WTC11 (cell line): ENCODE measurements around the gene CDK4. TPM values are rescaled to one million over a fixed set of nuclear protein-coding genes. Genes with fewer than 3 reads are reported as not detected.

Experiments used
- EMX1 ChIP-seq: fragments of 250-450 bp; sonication (Bioruptor Pico); IDR thresholded peaks from 2 replicates; pipeline ENCODE4 v1.8.0; 2021; ENCODE audit warnings: mild to moderate bottlenecking
- ETV6 ChIP-seq: sonication (generic); formaldehyde crosslinking; IDR thresholded peaks from 2 replicates; pipeline ENCODE4 v1.8.1; 2022; ENCODE audit warnings: mild to moderate bottlenecking, missing genetic modification reagents
- IRF2 ChIP-seq: sonication (generic); formaldehyde crosslinking; IDR thresholded peaks from 2 replicates; pipeline ENCODE4 v1.8.0; 2022; ENCODE audit warnings: low read depth, missing genetic modification reagents, borderline replicate concordance
- JUN ChIP-seq: sonication (generic); formaldehyde crosslinking; IDR thresholded peaks from 2 replicates; pipeline ENCODE4 v1.8.0; 2023; ENCODE audit warnings: mild to moderate bottlenecking, missing genetic modification reagents
- NFE2L1 ChIP-seq: sonication (generic); formaldehyde crosslinking; IDR thresholded peaks from 2 replicates; pipeline ENCODE4 v1.8.1; 2023; ENCODE audit warnings: missing genetic modification reagents
- NR1H2 ChIP-seq: sonication (generic); formaldehyde crosslinking; IDR thresholded peaks from 2 replicates; pipeline ENCODE4 v1.9.0; 2021; ENCODE audit warnings: mild to moderate bottlenecking, moderate library complexity, missing genetic modification reagents
- RELA ChIP-seq: sonication (generic); formaldehyde crosslinking; IDR thresholded peaks from 2 replicates; pipeline ENCODE4 v1.8.1; 2022; ENCODE audit warnings: missing genetic modification reagents, mild to moderate bottlenecking, borderline replicate concordance
- SMAD4 ChIP-seq: sonication (generic); formaldehyde crosslinking; IDR thresholded peaks from 2 replicates; pipeline ENCODE4 v1.8.0; 2022; ENCODE audit warnings: mild to moderate bottlenecking, missing genetic modification reagents
- SOX15 ChIP-seq: fragments of 250-450 bp; sonication (Bioruptor Pico); IDR thresholded peaks from 2 replicates; pipeline ENCODE4 v1.9.0; 2021; ENCODE audit warnings: mild to moderate bottlenecking
- ZNF317 ChIP-seq: sonication (generic); formaldehyde crosslinking; IDR thresholded peaks from 2 replicates; pipeline ENCODE4 v1.8.1; 2023; ENCODE audit warnings: low read depth, mild to moderate bottlenecking, moderate library complexity, missing genetic modification reagents, borderline replicate concordance
- total RNA-seq: library from RNA; stranded (reverse); gene quantifications from 3 replicates; pipeline ENCODE4 v1.2.3, GENCODE V29; 2021
- TF ChIP-seq, protein P1 (sequence below): fragments of 250-450 bp; sonication (Bioruptor Pico); IDR thresholded peaks from 2 replicates; pipeline ENCODE4 v1.9.0; 2021; ENCODE audit warnings: mild to moderate bottlenecking
- TF ChIP-seq, protein P2 (sequence below): sonication (generic); formaldehyde crosslinking; IDR thresholded peaks from 2 replicates; pipeline ENCODE4 v1.8.0; 2022; ENCODE audit warnings: mild to moderate bottlenecking, missing genetic modification reagents
- TF ChIP-seq, protein P3 (sequence below): sonication (generic); formaldehyde crosslinking; IDR thresholded peaks from 2 replicates; pipeline ENCODE4 v1.8.0; 2022; ENCODE audit warnings: missing genetic modification reagents
- TF ChIP-seq, protein P4 (sequence below): fragments of 200-600 bp; IDR thresholded peaks from 2 replicates; pipeline ENCODE4 v1.8.0; 2022; ENCODE audit warnings: antibody characterized with exemption
- TF ChIP-seq, protein P5 (sequence below): sonication (generic); formaldehyde crosslinking; IDR thresholded peaks from 2 replicates; pipeline ENCODE4 v1.8.1; 2023; ENCODE audit warnings: mild to moderate bottlenecking, moderate library complexity, missing genetic modification reagents
- TF ChIP-seq, protein P6 (sequence below): sonication (generic); formaldehyde crosslinking; IDR thresholded peaks from 2 replicates; pipeline ENCODE4 v1.8.1; 2023; ENCODE audit warnings: mild to moderate bottlenecking, missing genetic modification reagents
- TF ChIP-seq, protein P7 (sequence below): sonication (generic); formaldehyde crosslinking; IDR thresholded peaks from 2 replicates; pipeline ENCODE4 v1.8.1; 2022; ENCODE audit warnings: low read depth, missing genetic modification reagents, borderline replicate concordance
- TF ChIP-seq, protein P8 (sequence below): fragments of 250-450 bp; sonication (Bioruptor Pico); IDR thresholded peaks from 2 replicates; pipeline ENCODE4 v1.9.0; 2021; ENCODE audit warnings: mild to moderate bottlenecking

Gene CDK4
- total RNA-seq, 1 experiment from 2014 or later, result 152 TPM

DNA sequence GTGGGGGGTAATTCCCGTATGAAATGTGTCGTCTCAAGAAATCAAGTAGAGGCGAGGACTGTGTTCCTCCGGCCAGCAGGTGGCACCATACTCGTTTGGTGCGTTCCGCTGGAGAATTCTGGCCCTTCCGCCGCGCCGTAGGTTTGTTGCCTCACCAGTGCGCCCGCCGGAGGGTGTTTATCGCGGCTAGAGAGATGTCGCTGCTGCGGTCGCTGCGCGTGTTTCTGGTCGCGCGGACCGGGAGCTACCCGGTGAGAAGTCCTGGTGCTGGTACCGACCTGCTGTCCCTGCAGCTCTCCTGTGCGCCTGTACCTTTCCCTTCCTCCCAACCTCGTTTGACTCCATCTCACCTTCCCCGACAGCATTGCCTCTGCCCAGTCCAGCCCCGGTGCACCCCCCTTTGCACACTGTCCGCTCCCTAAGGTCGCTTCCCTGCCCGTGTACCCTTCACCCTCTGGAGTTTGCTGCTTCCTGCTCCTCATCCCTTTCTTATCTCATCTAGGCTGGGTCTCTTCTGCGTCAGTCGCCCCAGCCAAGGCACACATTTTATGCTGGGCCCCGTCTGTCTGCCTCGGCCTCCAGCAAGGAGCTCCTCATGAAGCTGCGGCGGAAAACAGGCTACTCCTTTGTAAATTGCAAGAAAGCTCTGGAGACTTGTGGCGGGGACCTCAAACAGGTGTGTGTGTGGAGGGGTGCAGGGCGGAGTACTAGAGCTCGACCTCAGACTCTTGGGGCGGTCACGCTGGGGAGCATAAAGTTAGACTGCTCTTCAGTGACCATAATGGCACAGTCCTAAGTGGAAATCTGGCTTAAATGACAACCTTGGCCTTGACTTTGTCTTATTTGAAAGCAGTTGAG, 30.7 kb upstream of the CDK4 start, which contains the start of gene TSFM (continued):
- TF ChIP-seq, protein P1, sequence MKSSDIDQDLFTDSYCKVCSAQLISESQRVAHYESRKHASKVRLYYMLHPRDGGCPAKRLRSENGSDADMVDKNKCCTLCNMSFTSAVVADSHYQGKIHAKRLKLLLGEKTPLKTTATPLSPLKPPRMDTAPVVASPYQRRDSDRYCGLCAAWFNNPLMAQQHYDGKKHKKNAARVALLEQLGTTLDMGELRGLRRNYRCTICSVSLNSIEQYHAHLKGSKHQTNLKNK (CRISPR knock-in tag), result no peak
- TF ChIP-seq SMAD4, result no peak
- TF ChIP-seq, protein P2, sequence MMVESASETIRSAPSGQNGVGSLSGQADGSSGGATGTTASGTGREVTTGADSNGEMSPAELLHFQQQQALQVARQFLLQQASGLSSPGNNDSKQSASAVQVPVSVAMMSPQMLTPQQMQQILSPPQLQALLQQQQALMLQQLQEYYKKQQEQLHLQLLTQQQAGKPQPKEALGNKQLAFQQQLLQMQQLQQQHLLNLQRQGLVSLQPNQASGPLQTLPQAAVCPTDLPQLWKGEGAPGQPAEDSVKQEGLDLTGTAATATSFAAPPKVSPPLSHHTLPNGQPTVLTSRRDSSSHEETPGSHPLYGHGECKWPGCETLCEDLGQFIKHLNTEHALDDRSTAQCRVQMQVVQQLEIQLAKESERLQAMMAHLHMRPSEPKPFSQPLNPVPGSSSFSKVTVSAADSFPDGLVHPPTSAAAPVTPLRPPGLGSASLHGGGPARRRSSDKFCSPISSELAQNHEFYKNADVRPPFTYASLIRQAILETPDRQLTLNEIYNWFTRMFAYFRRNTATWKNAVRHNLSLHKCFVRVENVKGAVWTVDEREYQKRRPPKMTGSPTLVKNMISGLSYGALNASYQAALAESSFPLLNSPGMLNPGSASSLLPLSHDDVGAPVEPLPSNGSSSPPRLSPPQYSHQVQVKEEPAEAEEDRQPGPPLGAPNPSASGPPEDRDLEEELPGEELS (CRISPR knock-in tag), result peak; percentile 76; the same call in 1 of the 2 replicates
- TF ChIP-seq, protein P3, sequence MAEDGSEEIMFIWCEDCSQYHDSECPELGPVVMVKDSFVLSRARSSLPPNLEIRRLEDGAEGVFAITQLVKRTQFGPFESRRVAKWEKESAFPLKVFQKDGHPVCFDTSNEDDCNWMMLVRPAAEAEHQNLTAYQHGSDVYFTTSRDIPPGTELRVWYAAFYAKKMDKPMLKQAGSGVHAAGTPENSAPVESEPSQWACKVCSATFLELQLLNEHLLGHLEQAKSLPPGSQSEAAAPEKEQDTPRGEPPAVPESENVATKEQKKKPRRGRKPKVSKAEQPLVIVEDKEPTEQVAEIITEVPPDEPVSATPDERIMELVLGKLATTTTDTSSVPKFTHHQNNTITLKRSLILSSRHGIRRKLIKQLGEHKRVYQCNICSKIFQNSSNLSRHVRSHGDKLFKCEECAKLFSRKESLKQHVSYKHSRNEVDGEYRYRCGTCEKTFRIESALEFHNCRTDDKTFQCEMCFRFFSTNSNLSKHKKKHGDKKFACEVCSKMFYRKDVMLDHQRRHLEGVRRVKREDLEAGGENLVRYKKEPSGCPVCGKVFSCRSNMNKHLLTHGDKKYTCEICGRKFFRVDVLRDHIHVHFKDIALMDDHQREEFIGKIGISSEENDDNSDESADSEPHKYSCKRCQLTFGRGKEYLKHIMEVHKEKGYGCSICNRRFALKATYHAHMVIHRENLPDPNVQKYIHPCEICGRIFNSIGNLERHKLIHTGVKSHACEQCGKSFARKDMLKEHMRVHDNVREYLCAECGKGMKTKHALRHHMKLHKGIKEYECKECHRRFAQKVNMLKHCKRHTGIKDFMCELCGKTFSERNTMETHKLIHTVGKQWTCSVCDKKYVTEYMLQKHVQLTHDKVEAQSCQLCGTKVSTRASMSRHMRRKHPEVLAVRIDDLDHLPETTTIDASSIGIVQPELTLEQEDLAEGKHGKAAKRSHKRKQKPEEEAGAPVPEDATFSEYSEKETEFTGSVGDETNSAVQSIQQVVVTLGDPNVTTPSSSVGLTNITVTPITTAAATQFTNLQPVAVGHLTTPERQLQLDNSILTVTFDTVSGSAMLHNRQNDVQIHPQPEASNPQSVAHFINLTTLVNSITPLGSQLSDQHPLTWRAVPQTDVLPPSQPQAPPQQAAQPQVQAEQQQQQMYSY, result 0 out of 2 replicates have a peak, but pooled peaks have one; percentile 26
- TF ChIP-seq, protein P4, sequence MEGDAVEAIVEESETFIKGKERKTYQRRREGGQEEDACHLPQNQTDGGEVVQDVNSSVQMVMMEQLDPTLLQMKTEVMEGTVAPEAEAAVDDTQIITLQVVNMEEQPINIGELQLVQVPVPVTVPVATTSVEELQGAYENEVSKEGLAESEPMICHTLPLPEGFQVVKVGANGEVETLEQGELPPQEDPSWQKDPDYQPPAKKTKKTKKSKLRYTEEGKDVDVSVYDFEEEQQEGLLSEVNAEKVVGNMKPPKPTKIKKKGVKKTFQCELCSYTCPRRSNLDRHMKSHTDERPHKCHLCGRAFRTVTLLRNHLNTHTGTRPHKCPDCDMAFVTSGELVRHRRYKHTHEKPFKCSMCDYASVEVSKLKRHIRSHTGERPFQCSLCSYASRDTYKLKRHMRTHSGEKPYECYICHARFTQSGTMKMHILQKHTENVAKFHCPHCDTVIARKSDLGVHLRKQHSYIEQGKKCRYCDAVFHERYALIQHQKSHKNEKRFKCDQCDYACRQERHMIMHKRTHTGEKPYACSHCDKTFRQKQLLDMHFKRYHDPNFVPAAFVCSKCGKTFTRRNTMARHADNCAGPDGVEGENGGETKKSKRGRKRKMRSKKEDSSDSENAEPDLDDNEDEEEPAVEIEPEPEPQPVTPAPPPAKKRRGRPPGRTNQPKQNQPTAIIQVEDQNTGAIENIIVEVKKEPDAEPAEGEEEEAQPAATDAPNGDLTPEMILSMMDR, result peak; percentile 77
- TF ChIP-seq, protein P5, sequence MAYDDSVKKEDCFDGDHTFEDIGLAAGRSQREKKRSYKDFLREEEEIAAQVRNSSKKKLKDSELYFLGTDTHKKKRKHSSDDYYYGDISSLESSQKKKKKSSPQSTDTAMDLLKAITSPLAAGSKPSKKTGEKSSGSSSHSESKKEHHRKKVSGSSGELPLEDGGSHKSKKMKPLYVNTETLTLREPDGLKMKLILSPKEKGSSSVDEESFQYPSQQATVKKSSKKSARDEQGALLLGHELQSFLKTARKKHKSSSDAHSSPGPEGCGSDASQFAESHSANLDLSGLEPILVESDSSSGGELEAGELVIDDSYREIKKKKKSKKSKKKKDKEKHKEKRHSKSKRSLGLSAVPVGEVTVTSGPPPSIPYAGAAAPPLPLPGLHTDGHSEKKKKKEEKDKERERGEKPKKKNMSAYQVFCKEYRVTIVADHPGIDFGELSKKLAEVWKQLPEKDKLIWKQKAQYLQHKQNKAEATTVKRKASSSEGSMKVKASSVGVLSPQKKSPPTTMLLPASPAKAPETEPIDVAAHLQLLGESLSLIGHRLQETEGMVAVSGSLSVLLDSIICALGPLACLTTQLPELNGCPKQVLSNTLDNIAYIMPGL, result peak; percentile 63; the same call in 1 of the 2 replicates
- no peak for TF ChIP-seq SOX15 (CRISPR knock-in tag)
- TF ChIP-seq, protein P6, sequence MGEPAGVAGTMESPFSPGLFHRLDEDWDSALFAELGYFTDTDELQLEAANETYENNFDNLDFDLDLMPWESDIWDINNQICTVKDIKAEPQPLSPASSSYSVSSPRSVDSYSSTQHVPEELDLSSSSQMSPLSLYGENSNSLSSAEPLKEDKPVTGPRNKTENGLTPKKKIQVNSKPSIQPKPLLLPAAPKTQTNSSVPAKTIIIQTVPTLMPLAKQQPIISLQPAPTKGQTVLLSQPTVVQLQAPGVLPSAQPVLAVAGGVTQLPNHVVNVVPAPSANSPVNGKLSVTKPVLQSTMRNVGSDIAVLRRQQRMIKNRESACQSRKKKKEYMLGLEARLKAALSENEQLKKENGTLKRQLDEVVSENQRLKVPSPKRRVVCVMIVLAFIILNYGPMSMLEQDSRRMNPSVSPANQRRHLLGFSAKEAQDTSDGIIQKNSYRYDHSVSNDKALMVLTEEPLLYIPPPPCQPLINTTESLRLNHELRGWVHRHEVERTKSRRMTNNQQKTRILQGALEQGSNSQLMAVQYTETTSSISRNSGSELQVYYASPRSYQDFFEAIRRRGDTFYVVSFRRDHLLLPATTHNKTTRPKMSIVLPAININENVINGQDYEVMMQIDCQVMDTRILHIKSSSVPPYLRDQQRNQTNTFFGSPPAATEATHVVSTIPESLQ (CRISPR knock-in tag), result no peak
- TF ChIP-seq NR1H2, result no peak
- peak; percentile 76 for TF ChIP-seq NFE2L1 (CRISPR knock-in tag)
- no peak for TF ChIP-seq ZNF317 (CRISPR knock-in tag)
- TF ChIP-seq IRF2, result no peak
- TF ChIP-seq ETV6 (CRISPR knock-in tag), result peak; percentile 94
- TF ChIP-seq, protein P7, sequence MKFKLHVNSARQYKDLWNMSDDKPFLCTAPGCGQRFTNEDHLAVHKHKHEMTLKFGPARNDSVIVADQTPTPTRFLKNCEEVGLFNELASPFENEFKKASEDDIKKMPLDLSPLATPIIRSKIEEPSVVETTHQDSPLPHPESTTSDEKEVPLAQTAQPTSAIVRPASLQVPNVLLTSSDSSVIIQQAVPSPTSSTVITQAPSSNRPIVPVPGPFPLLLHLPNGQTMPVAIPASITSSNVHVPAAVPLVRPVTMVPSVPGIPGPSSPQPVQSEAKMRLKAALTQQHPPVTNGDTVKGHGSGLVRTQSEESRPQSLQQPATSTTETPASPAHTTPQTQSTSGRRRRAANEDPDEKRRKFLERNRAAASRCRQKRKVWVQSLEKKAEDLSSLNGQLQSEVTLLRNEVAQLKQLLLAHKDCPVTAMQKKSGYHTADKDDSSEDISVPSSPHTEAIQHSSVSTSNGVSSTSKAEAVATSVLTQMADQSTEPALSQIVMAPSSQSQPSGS (CRISPR knock-in tag), result no peak
- no peak for TF ChIP-seq EMX1
- TF ChIP-seq RELA (CRISPR knock-in tag), result no peak
- TF ChIP-seq JUN (CRISPR knock-in tag), result peak; percentile 55; the same call in 1 of the 2 replicates
- TF ChIP-seq, protein P8, sequence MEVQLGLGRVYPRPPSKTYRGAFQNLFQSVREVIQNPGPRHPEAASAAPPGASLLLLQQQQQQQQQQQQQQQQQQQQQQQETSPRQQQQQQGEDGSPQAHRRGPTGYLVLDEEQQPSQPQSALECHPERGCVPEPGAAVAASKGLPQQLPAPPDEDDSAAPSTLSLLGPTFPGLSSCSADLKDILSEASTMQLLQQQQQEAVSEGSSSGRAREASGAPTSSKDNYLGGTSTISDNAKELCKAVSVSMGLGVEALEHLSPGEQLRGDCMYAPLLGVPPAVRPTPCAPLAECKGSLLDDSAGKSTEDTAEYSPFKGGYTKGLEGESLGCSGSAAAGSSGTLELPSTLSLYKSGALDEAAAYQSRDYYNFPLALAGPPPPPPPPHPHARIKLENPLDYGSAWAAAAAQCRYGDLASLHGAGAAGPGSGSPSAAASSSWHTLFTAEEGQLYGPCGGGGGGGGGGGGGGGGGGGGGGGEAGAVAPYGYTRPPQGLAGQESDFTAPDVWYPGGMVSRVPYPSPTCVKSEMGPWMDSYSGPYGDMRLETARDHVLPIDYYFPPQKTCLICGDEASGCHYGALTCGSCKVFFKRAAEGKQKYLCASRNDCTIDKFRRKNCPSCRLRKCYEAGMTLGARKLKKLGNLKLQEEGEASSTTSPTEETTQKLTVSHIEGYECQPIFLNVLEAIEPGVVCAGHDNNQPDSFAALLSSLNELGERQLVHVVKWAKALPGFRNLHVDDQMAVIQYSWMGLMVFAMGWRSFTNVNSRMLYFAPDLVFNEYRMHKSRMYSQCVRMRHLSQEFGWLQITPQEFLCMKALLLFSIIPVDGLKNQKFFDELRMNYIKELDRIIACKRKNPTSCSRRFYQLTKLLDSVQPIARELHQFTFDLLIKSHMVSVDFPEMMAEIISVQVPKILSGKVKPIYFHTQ (CRISPR knock-in tag), result no peak
